SK-N-SH (cell line): ENCODE measurements around the gene OSBPL5.

Experiments
- FOSL2 ChIP-seq: IDR thresholded peaks from 2 replicates; pipeline ENCODE4 v1.4.0; 2012; ENCODE audit warnings: low read depth, mild to moderate bottlenecking, moderate library complexity, borderline replicate concordance
- FOXJ3 ChIP-seq: sonication (generic); formaldehyde crosslinking; IDR thresholded peaks from 2 replicates; pipeline ENCODE4 v1.5.1; 2020; ENCODE audit warnings: mild to moderate bottlenecking, missing genetic modification reagents
- USF2 ChIP-seq: fragments of 150-350 bp; IDR thresholded peaks from 2 replicates; pipeline ENCODE4 v1.6.1; 2017; ENCODE audit warnings: antibody characterized with exemption, low read length, low read depth, borderline replicate concordance
- TF ChIP-seq, protein P1 (sequence below): IDR thresholded peaks from 2 replicates; pipeline ENCODE4 v1.4.0; 2012; ENCODE audit warnings: low read depth
- TF ChIP-seq, protein P2 (sequence below): IDR thresholded peaks from 2 replicates; pipeline ENCODE4; 2012

- TF ChIP-seq USF2, result no peak
- TF ChIP-seq FOXJ3 (CRISPR knock-in tag), result no peak
- no peak for TF ChIP-seq FOSL2
- TF ChIP-seq, protein P1, sequence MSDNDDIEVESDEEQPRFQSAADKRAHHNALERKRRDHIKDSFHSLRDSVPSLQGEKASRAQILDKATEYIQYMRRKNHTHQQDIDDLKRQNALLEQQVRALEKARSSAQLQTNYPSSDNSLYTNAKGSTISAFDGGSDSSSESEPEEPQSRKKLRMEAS, result no peak
- TF ChIP-seq, protein P2, sequence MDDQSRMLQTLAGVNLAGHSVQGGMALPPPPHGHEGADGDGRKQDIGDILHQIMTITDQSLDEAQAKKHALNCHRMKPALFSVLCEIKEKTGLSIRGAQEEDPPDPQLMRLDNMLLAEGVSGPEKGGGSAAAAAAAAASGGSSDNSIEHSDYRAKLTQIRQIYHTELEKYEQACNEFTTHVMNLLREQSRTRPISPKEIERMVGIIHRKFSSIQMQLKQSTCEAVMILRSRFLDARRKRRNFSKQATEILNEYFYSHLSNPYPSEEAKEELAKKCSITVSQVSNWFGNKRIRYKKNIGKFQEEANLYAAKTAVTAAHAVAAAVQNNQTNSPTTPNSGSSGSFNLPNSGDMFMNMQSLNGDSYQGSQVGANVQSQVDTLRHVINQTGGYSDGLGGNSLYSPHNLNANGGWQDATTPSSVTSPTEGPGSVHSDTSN, result no peak
Measured at GRCh38 chr11:3044915-3045314, 120.2 kb downstream of the OSBPL5 start.
